ENCODE results near the gene LZTS2.
"Not testable (repeated sequence)": the region's sequence is repeated elsewhere in the genome, so short reads cannot be mapped to it uniquely, and the experiment has no call there.

Gene LZTS2

DNA sequence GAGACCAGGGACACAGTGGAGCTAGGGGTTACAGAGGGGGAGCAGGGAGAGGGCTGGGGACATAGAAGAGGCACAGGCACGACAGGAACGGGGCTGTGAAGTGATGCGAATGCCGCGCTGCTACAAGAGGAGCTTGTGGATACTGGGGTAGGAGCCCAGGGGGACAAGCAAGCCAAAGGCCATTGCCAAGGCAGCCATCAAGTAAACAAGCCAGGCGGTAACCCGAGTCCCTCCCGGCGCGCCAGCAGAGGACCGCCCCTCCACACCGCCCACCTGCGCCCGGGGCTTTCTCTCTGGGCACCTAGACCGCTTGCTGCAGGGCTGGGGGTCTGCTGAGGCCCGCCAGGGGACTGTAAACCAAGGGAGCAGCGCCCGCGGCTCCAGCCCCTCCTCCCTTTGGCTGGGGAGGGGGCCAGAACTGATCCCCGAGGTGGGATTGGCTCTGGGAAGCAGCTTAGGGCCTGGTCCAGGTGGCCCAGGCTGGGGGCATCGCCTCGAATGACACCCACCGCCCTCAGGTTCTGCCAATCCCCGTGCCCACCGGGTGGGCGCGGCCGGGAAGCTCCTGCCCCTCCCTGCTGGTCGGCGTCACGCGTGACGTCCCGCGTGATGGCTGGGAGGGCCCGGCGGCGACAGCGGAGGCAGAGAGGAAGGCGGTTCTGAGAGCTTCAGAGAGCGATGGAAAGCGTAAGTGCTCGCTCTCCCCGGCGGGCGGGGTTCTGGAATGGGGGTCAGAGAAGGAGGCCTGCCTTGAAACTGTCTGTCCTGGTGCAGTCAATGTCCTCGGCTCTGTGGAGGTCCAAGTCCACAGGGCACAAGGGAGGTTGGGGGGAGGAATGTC is 32.4 kb downstream of the LZTS2 start:
- peak; percentile 52 to 55 for DNase-seq (ENCODE audit: low read depth in 1 of 2, low spot score in 1 of 2)

DNA sequence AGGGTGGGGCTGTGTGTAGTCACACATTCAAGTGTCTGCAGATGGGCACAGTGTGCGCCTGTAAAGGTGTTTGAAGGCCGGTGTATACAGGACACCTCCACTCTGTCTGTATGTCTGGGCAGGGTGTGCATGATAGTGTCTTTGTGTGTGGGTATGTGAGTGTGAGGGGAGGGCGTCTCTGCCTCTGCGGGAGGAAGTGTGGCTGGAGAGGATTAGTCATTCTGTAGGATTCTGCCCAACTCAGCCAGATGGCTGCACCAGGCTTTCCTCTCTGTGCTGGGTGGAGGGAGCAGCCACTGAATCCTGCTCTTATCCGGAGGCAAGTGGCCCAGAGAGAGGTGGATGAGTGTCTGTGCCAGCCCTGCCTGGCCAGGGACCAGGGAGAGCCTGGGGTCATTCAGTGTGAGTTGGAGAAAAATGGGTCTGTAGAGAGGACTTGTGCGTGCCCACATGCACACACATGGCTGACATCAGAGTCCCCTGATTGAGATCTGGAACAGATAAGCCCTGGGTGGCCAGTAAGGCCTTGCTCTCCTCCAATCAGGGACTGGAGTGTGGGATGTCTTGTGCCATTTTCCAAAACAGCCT is 33.1 kb downstream of the LZTS2 start:
- peak; percentile 19 to 49 for DNase-seq (ENCODE audit: low read depth in 1 of 2, low spot score in 1 of 2)

DNA sequence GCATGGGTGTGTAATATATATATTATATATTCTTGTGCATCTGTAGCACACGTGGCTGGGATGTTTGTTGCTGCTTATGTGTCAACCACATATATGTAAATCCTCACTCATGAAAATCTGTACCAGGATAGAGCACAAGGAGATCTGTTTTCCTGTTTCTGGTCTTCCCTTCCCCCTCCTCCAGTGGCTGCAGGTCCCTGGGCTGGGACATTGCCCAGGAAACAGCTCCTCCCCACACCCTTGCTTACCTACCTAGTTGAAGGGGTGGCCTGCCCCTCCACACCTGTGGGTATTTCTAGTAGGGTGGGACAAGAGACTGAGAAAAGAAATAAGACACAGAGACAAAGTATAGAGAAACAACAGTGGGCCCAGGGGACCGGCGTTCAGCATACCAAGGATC is 33.7 kb downstream of the LZTS2 start:
- no peak for DNase-seq (ENCODE audit: low read depth in 1 of 2, low spot score in 1 of 2)

DNA sequence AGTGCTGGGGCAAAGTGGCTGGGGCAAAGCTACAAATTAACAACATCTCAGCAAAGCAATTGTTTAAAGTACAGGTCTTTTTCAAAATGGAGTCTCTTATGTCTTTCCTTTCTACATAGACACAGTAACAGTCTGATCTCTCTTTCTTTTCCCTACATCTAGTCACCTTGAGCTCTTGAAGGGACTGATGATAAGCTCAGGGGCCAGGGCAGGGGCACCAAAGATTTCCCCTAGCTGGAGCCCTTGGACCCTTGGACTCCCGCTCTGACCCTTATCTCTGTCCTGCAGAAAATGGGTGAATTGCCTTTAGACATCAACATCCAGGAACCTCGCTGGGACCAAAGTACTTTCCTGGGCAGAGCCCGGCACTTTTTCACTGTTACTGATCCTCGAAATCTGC is 34.8 kb downstream of the LZTS2 start:
- DNase-seq (ENCODE audit: low read depth in 1 of 2, low spot score in 1 of 2): not testable (repeated sequence)

DNA sequence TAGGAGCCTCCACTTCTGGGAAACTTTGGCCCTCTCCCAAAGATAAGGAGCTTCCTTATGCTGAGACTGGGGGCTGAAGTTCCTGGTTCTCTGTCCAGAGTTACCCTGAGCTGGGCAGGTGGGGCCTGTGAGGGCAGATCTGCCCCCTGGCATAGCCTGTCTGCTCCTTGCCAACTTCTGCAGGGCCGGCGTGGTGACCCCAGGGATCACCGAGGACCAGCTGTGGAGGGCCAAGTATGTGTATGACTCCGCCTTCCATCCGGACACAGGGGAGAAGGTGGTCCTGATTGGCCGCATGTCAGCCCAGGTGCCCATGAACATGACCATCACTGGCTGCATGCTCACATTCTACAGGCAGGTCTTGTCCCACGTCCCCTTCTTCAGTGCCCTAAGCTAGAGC is 35.7 kb downstream of the LZTS2 start:
- DNase-seq (ENCODE audit: low read depth in 1 of 2, low spot score in 1 of 2): no peak

DNA sequence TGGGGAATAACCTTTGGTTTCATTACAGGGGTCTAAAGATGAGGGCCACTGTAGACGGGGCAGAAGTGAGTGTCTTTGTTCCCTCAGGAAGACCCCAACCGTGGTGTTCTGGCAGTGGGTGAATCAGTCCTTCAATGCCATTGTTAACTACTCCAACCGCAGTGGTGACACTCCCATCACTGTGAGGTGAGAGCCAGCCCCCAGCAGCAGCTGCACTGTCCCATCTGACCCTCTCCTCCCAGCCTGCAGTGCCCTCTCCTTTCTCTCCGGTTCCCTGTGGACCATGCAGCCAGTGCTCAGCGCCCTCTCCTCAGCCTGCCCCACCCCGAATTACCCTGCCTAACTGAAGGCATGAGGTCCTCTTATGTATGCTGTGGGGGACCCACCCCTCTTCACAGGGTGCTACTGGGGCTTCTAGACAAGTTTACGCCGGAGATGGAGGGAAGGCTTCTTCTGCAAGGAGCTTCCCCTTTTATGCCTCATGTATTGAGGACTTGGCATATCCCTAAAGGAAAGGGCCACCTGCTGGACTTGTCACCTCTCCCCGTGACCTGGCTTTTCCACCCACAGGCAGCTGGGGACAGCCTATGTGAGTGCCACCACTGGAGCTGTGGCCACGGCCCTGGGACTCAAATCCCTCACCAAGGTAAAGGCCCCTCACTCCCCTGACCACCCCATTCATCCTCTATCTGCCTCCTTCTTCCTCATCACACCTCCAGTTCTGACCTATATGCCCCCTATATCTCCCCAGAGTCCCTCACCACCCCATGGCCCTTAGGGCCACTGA is 36.5 kb downstream of the LZTS2 start:
- DNase-seq (ENCODE audit: low read depth in 1 of 2, low spot score in 1 of 2): no peak

DNA sequence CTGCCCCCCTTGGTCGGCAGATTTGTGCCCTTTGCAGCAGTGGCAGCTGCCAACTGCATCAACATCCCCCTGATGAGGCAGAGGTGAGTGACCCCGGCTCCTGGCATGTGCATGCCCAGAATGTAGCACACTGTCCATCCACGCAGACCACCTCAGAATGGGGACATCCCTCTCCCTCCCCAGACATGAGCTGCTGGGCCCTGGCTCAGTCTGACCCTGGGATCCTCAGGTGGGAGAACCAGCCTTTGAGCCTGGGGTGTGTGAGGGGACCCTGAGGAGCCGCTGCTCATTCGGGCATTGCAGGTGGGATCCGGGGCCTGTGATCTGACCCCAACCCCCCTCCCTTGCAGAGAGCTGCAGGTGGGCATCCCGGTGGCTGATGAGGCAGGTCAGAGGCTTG is 37.1 kb downstream of the LZTS2 start:
- DNase-seq (ENCODE audit: low read depth in 1 of 2, low spot score in 1 of 2): no peak

DNA sequence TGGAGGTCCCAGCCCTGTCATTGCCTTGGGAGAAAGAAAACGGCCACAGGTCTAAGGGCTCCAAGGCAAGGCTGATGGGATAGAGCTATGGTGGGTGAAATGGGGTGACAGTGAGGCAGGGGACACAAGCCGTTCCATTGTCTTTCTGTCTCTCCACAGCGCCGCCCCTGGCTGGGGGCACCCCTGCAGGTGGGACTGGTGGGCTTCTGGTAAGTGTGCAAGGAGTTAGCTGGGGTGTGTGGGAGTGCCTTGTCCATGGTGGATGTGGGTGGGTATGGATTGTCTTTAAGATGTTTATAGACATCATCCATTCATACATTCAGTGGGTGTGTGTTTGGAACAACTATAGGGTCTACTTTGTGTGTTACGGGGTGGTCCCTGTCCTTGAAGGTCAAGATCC is 38.9 kb downstream of the LZTS2 start:
- DNase-seq (ENCODE audit: low read depth in 1 of 2, low spot score in 1 of 2): no peak

DNA sequence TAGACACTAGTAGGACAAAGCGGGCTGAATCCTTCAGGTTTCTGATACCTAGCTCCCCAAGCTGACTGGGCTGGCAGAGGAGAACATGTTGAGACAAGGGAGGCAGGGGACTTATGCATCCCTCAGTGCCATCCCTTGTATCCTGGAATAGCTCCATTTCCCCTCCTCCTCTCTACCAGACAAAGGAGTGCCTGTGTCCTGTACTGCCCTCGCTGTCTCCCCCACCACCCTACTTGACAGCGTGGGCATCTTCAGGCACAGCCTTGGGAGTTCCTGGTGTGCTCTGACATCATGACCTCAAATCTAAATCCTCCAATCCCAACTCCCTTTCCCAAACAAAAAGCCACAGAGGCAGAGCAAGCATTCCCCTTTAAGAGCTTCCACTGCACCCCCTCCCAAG is 40.5 kb downstream of the LZTS2 start:
- no peak for DNase-seq (ENCODE audit: low read depth in 1 of 2, low spot score in 1 of 2)

DNA sequence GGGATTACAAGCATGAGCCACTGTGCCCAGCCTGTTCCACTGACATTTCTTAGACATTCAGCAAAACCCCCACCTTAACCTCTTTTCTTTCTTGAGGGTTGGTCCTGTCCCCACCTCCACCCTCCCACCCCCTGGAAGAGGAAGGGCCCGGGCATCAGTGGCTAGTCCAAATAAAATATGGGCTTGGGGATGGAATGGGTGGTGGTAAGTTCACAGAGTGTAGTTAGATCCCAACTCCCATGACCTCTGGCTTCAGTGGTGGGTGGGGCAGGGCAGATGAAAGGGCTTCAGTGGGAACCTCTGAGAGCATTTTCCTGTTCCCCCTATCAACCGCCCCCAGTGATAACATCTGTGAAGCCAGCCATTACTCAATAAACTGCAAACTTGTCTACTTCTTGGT is 41.2 kb downstream of the LZTS2 start:
- DNase-seq (ENCODE audit: low read depth in 1 of 2, low spot score in 1 of 2): no peak

DNA sequence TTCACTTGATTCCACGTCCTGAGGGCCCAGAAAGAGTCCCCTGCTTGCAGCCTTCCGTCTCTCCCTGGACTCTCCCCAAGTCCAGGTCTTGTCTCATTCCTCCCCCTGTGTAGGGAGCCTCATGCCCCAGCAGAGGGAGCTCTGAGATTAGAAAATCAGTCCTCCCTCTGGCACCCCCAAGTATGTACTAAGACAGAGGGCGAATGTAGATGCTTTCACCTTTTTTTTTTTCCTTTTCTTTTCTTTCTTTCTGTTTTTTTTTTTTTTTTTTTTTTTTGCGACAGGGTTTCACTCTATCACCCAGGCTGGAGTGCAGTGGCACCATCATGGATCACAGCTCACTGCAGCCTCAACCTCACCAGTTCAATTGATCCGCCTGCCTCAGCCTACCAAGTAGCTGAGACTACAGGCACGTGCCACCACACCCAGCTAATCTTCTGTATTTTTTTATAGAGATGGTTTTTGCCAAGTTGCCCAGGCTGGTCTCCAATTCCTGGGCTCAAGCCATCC is 41.7 kb downstream of the LZTS2 start:
- DNase-seq (ENCODE audit: low read depth in 1 of 2, low spot score in 1 of 2): peak; percentile 32 to 66

DNA sequence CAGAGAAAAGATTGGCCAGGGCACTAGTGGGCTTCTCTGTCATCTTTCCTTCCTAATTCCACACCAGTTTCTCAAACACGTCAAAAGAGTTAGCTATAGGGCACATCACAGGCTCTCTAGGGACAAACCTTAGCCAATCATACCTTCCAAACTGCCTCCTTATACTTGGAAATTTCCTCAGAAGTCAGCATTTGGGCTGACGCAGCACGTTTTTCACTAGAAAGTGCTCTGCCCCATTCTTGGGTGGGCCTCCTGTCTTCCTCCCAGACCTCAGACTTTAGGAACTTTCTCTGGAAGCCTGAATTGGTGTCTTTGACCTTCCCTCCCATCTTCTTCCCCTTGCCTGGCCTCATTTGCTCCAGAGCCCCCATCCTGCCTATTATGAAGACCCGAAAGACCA is 42.5 kb downstream of the LZTS2 start:
- DNase-seq (ENCODE audit: low read depth in 1 of 2, low spot score in 1 of 2): no peak

DNA sequence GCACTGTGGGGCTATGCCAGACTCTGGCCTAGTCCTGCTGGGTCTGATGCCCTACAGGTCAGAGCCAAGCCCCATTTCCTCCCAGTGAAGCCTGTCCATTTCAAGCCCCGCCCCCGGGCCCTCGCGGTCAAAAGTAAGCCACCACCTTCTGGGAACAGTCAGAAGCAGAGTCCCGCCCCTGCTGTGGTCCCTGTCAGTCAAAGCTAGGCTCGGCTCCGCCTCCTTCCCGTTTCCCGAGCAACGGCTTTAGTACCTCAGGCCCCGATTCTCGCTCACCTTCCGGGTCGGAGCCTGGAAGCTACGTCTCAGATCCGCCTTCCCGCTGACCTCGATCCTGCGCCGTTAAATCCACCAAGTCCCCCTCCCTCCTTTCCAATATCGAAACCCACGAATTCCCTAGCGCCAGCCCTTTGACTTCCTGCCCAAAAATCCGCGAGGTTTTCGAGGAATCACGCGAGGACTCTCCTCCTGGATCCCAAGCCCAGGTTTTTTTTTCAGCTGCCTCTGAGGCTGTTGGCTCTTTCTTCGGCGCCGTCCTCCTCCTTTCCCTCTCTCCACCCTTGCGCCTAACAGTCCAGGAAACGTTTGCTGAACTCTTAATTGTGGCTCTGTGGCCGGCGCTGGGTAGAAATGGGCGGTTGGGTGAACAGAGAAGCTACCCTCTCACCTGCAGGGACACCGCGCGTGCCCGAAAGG is 43.2 kb downstream of the LZTS2 start:
- DNase-seq (ENCODE audit: low read depth in 1 of 2, low spot score in 1 of 2): peak; percentile 70 to 86

DNA sequence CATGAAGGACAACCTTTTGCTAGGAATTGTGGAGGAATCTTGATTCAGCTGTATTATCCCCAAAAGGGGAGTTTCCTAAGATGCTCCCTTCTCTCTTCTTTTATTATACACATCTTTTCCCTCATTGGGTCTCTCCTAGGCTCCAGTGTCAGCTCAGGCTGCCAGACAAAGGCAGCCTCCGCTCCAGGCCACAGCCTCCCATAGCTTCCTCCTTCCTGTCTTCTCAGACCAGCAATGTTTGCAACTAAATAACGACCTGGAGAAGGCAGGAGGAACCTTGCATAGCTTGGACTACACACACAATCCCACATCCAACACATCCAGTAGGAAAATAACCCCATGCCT is 43.7 kb downstream of the LZTS2 start:
- DNase-seq (ENCODE audit: low read depth in 1 of 2, low spot score in 1 of 2): no peak

DNA sequence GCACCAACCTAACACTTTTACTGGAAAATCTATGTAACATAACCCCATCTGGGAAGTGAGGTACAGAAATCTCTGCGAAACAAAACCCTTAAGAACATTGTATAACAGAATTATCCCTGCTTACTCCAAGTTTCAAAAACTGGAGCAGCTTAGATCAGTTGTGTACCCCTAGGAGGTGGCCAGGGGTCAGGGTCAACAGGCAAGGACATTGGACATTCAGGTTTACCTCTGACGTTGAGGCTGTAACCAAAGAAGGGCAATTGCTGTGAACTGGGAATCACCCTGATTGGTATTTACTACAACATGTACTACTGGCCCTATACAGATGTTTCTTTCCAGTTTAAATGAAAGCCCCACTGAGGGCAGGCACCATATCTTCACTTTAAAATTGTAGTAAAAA is 44.5 kb downstream of the LZTS2 start:
- no peak for DNase-seq (ENCODE audit: low read depth in 1 of 2, low spot score in 1 of 2)

DNA sequence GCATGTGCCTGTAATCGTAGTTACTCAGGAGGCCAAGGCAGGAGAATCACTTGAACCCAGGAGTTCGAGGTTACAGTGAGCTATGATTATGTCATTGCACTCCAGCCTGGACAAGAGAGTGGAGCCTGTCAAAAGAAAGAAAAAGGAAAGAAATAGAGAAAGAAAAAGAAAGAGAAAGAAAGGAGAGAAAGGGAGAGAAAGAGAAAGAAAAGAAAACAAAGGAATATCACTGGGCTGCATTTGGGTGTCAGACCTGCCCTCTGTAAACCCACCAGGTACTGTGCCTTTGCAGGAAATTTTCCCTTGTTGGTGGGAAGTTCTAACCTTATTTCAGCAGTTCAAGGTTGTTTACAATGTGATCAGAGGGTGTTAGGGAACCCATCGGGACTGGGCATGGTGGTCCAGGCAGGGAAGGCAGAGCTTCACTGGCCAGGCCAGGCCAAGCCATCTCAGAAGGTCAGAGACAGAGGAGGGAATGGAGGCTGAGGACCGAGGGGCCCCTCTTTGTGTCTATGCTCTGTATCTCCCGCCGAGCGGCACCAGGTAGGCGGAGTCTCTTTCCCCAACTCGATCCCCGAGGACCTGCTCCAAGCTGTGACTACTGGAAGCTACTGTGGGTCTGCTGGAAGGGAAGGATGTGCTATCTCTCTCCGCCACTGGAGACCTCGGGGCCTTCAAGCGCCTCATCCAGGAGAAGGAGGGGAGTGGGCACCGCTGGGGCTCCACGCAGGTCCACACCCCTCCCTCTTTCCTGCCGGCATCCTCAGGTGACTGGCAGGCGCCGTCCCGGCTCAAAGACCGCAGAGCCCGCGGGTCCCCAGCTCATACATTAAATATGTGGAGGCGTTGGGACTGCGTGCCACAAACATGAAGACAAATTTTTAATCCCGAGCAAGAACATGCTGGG is 47.0 kb downstream of the LZTS2 start:
- no peak for DNase-seq (ENCODE audit: low read depth in 1 of 2, low spot score in 1 of 2)

DNA sequence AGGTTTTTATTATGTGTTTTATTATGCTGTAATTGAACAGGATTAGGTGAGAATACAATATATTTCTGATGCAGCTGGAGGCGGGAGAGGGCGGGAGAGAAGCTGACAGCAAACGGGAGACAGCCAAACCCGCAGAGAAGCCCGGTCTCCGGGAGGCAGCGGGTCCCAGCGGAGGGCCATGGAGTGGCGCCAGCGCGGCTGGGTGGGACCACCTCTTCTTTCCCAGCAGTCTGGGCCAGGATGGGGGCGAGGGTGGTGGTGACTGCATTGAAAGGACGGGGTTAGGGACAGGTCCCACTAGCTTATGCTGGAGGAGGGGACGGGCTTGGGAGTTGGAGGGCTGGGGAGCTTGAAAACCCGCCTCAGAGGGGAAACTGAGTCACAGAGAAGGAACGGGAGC is 47.7 kb downstream of the LZTS2 start:
- DNase-seq (ENCODE audit: low read depth in 1 of 2, low spot score in 1 of 2): no peak

DNA sequence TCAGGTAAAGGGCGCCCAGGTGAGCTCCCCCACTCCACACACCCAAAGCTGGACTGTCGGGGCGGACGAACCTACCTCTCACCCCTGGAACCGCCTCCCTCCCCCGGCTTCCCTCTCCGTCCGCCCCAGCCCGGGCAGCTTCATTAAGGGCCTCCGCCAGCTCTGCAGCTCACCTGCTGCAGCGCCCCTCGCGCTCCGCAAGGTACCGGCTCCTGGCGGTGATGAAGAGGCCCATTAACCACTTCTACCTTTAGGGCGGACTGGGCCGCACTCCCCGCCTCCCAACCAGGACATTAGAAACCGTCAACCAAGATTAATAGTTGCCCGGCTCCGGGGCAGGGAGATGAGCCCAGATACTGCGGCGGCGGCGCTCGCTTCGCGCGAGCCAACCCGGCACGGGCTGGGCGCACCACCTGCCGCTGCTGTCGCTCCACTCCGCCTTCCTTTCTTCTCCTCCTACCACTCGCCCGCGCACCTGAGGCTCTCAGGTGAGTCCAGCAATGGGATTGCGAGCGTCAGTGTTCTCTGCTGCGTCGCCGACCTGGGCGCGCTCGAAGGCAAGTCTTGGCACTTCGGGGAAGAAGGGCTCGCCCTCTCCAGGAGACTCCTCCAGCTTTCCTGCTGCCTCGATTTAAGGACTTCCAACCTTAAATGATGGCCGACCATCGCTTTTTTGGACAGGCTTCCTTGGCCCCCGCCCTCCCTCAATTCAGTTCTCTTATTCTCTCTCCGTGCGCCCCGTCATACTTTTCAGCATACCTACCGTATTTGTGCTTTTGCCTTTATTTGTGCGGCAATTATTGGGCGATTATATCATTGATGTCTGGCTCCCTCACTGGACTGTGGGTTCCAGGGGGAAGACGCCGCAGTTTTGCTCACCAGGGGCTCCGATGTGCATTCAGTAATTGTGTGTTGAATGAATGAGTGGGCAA is 48.6 kb downstream of the LZTS2 start:
- DNase-seq (ENCODE audit: low read depth in 1 of 2, low spot score in 1 of 2): no peak
